Caco-2 (cell line): ENCODE measurements around the gene POMC. TPM values are rescaled to one million over a fixed set of nuclear protein-coding genes. Genes with fewer than 3 reads are reported as not detected.

Experiments used
- BruUV-seq: library from RNA; stranded (reverse); fragments of 400-500 nt; replicated peaks from 2 replicates; lab custom pipeline; 2021; lab: Mats Ljungman, UMichigan
- CTCF ChIA-PET: fragments of 300-600 bp; sonication (Branson Sonifier 250); formaldehyde crosslinking; loops from one replicate; lab custom pipeline; 2022; ENCODE audit warnings: antibody characterized with exemption; lab: Charles Lee
- POLR2A ChIA-PET: fragments of 300-600 bp; sonication (Branson Sonifier 250); formaldehyde crosslinking; loops from one replicate; lab custom pipeline; 2022; ENCODE audit warnings: antibody characterized with exemption; lab: Charles Lee
- DNase-seq, 2 experiments: peaks; one replicate each; pipeline versions ENCODE4 v3.0.0 to v3.0.0-alpha.2; 2020 to 2022
- H3K27me3 ChIP-seq: replicated peaks from 2 replicates; pipeline ENCODE4 v1.6.0; 2011; ENCODE audit warnings: low read length; ENCODE audit not compliant: control insufficient read depth, insufficient read depth
- H3K36me3 ChIP-seq: 2 replicates; pipeline ENCODE4 v1.5.1; 2011; ENCODE audit warnings: low read length; ENCODE audit not compliant: control insufficient read depth, insufficient read depth
- H3K4me1 ChIP-seq: fragments of 250-450 bp; sonication (Bioruptor Pico); 2 replicates; pipeline ENCODE4 v1.5.1; 2020; ENCODE audit warnings: mild to moderate bottlenecking
- H3K4me3 ChIP-seq: 2 replicates; pipeline ENCODE4 v1.5.1; 2011; ENCODE audit warnings: low read depth, mild to moderate bottlenecking, control low read depth, low read length
- H3K9me3 ChIP-seq: fragments of 250-450 bp; sonication (Bioruptor Pico); 2 replicates; pipeline ENCODE4 v1.5.1; 2020; ENCODE audit warnings: mild to moderate bottlenecking, moderate library complexity
- H3K27ac Mint-ChIP-seq: one replicate; pipeline ENCODE4 v1.8.0; 2022; ENCODE audit warnings: mixed read lengths; ENCODE audit not compliant: unreplicated experiment
- H3K27me3 Mint-ChIP-seq: one replicate; pipeline ENCODE4 v1.8.0; 2022; ENCODE audit warnings: mixed read lengths; ENCODE audit not compliant: insufficient read depth, unreplicated experiment
- H3K36me3 Mint-ChIP-seq: one replicate; pipeline ENCODE4 v1.8.0; 2022; ENCODE audit warnings: mild to moderate bottlenecking, mixed read lengths; ENCODE audit not compliant: insufficient read depth, unreplicated experiment
- H3K4me1 Mint-ChIP-seq: one replicate; pipeline ENCODE4 v1.8.0; 2022; ENCODE audit warnings: low read depth, mixed read lengths; ENCODE audit not compliant: unreplicated experiment
- H3K4me3 Mint-ChIP-seq: one replicate; pipeline ENCODE4 v1.8.0; 2022; ENCODE audit warnings: mild to moderate bottlenecking, moderate library complexity, mixed read lengths; ENCODE audit not compliant: unreplicated experiment
- H3K9me3 Mint-ChIP-seq: one replicate; pipeline ENCODE4 v1.8.0; 2022; ENCODE audit warnings: mixed read lengths; ENCODE audit not compliant: unreplicated experiment
- CTCF ChIP-seq, 2 experiments: fragments of 200-600 bp in 1 of 2; IDR thresholded peaks; 1 replicate in 1 of 2; 2 replicates in 1 of 2; pipeline versions ENCODE4 v1.5.1 to v1.8.0; 2011 to 2022; ENCODE audit warnings: antibody characterized with exemption in 1 of 2, control low read depth in 1 of 2, inconsistent platforms in 1 of 2, low read depth in 1 of 2, low read length in 1 of 2, mild to moderate bottlenecking in 1 of 2, moderate library complexity in 1 of 2; ENCODE audit not compliant: insufficient read depth in 1 of 2, severe bottlenecking in 1 of 2, unreplicated experiment in 1 of 2
- intact Hi-C: fragments of 100-400 bp; cut with micrococcal nuclease; formaldehyde crosslinking; loops from one replicate; pipeline ENCODE4 v1.10.0; 2022; ENCODE audit not compliant: unreplicated experiment
- total RNA-seq: library from RNA; stranded (reverse); gene quantifications from 2 replicates; pipeline ENCODE4 v1.2.3, GENCODE V29; 2022

The POMC gene
- total RNA-seq, 1 experiment from 2014 or later = 14.9 TPM

GRCh38 chr2:25173719-25174118 lies 5.3 kb upstream of the POMC start:
- Mint-ChIP-seq H3K4me3 (no peak overlapping the region), H3K36me3 (peaks cover under 1% of the 10 kb centered on the region), H3K9me3 (no peaks in the 10 kb centered on the region), H3K27me3 (peaks cover 12% of the 10 kb centered on the region), H3K4me1 (no peaks in the 10 kb centered on the region), H3K27ac (no peak overlapping the region)
- Histone ChIP-seq H3K27me3 (no peaks in the 10 kb centered on the region), H3K4me3 (no peak overlapping the region), H3K36me3 (no peaks in the 10 kb centered on the region), H3K9me3 (no peaks in the 10 kb centered on the region), H3K4me1 (peaks cover 4% of the 10 kb centered on the region; the same call in 1 of the 2 replicates)
- ChIA-PET POLR2A (no interaction called here), CTCF (no interaction called here)
- BruUV-seq = no TSS peak
- no peak for DNase-seq
- intact Hi-C loops = no loop called here
- TF ChIP-seq CTCF (IDR thresholded peaks at IDR 0.05; ENCODE audit: insufficient read depth in 1 of 2, low read depth in 1 of 2, low read length in 1 of 2, severe bottlenecking in 1 of 2, unreplicated experiment in 1 of 2) = no peak

- Mint-ChIP-seq H3K27ac (no peak overlapping the region), H3K36me3 (peaks cover 5% of the 10 kb centered on the region), H3K4me1 (no peaks in the 10 kb centered on the region), H3K27me3 (peaks cover 7% of the 10 kb centered on the region), H3K4me3 (no peak overlapping the region), H3K9me3 (no peaks in the 10 kb centered on the region)
- no peak overlapping the region for H3K4me3 ChIP-seq
- no peak for DNase-seq
- H3K27me3 ChIP-seq = no peaks in the 10 kb centered on the region
- H3K9me3 ChIP-seq = no peaks in the 10 kb centered on the region
- intact Hi-C loops = no loop called here
- no TSS peak for BruUV-seq
- no peak for TF ChIP-seq CTCF (IDR thresholded peaks at IDR 0.05; ENCODE audit: insufficient read depth in 1 of 2, low read depth in 1 of 2, low read length in 1 of 2, severe bottlenecking in 1 of 2, unreplicated experiment in 1 of 2)
- H3K36me3 ChIP-seq = no peaks in the 10 kb centered on the region
- H3K4me1 ChIP-seq = peaks cover 6% of the 10 kb centered on the region; the same call in 1 of the 2 replicates
- ChIA-PET CTCF (interaction anchor here (0.6 kb wide), 2 partner anchors 11 to 341 kb away, joined by 3 to 4 read pairs; no protein-coding TSS in a partner anchor), POLR2A (no interaction called here)
Measured at GRCh38 chr2:25170888-25171287, 2.5 kb upstream of the POMC start.

GRCh38 chr2:25169073-25169470 lies 692 bp upstream of the POMC start:
- no peak for TF ChIP-seq CTCF (IDR thresholded peaks at IDR 0.05; ENCODE audit: insufficient read depth in 1 of 2, low read depth in 1 of 2, low read length in 1 of 2, severe bottlenecking in 1 of 2, unreplicated experiment in 1 of 2)
- POLR2A ChIA-PET = no interaction called here
- BruUV-seq = no TSS peak
- no peaks in the 10 kb centered on the region for H3K27me3 ChIP-seq
- H3K27ac Mint-ChIP-seq = no peak overlapping the region
- intact Hi-C loops = no loop called here
- CTCF ChIA-PET = interaction anchor here (0.5 to 1.2 kb wide), 2 partner anchors 27 to 60 kb away, joined by 3 to 4 read pairs; no protein-coding TSS in a partner anchor
- no peaks in the 10 kb centered on the region for H3K9me3 ChIP-seq
- H3K36me3 Mint-ChIP-seq = peaks cover 5% of the 10 kb centered on the region
- peak overlapping the region; percentile 85 for H3K4me3 Mint-ChIP-seq
- H3K4me3 ChIP-seq = peak overlapping the region; percentile 51
- H3K27me3 Mint-ChIP-seq = peaks cover 4% of the 10 kb centered on the region
- H3K36me3 ChIP-seq = no peaks in the 10 kb centered on the region
- no peaks in the 10 kb centered on the region for H3K4me1 Mint-ChIP-seq
- H3K9me3 Mint-ChIP-seq = no peaks in the 10 kb centered on the region
- DNase-seq = no peak
- peaks cover 6% of the 10 kb centered on the region; the same call in 1 of the 2 replicates for H3K4me1 ChIP-seq
